Astrocyte (in vitro differentiated cells and primary cell): Measurements from ENCODE around the gene FOXP2. TPM values are rescaled to one million over a fixed set of nuclear protein-coding genes. Genes with fewer than 3 reads are reported as not detected.

Experiments
- DNase-seq: peaks from one replicate; pipeline ENCODE4 v3.0.0-alpha.2; 2010; ENCODE audit warnings: low read depth
- FAIRE-seq: peaks from 2 replicates; lab custom pipeline; 2011; peaks lifted over from hg19 to GRCh38; lab: Jason Lieb, UNC
- H2AFZ ChIP-seq: 2 replicates; pipeline ENCODE4 v1.6.0; 2012; ENCODE audit warnings: low read depth, low read length, inconsistent platforms
- H3K27ac ChIP-seq: 2 replicates; pipeline ENCODE4 v1.5.1; 2011; ENCODE audit warnings: low read depth, low read length, inconsistent platforms
- H3K27me3 ChIP-seq: 2 replicates; pipeline ENCODE4 v1.6.0; 2011; ENCODE audit warnings: low read length, inconsistent platforms; ENCODE audit not compliant: insufficient read depth
- H3K36me3 ChIP-seq: 2 replicates; pipeline ENCODE4 v1.5.1; 2011; ENCODE audit warnings: low read length, inconsistent platforms; ENCODE audit not compliant: insufficient read depth
- H3K4me1 ChIP-seq: 2 replicates; pipeline ENCODE4 v1.5.1; 2011; ENCODE audit warnings: low read length, inconsistent platforms; ENCODE audit not compliant: insufficient read depth
- H3K4me2 ChIP-seq: 2 replicates; pipeline ENCODE4 v1.6.0; 2012; ENCODE audit warnings: low read length, inconsistent platforms
- H3K4me3 ChIP-seq: 2 replicates; pipeline ENCODE4 v1.5.1; 2011; ENCODE audit warnings: low read depth, mild to moderate bottlenecking, low read length, inconsistent platforms; ENCODE audit not compliant: insufficient read depth
- H3K79me2 ChIP-seq: 2 replicates; pipeline ENCODE4 v1.6.0; 2012; ENCODE audit warnings: mild to moderate bottlenecking, low read length, inconsistent platforms; ENCODE audit not compliant: insufficient read depth
- H3K9ac ChIP-seq: 2 replicates; pipeline ENCODE4 v1.6.0; 2012; ENCODE audit warnings: mild to moderate bottlenecking, low read length, inconsistent platforms
- H3K9me3 ChIP-seq: 2 replicates; pipeline ENCODE4 v1.5.1; 2012; ENCODE audit warnings: low read depth, mild to moderate bottlenecking, low read length, inconsistent platforms; ENCODE audit not compliant: insufficient read depth
- H4K20me1 ChIP-seq: 2 replicates; pipeline ENCODE4 v1.6.0; 2012; ENCODE audit warnings: low read length, inconsistent platforms; ENCODE audit not compliant: insufficient read depth
- H3K27ac Mint-ChIP-seq: one replicate; pipeline ENCODE4 v1.8.0; 2021; ENCODE audit warnings: mild to moderate bottlenecking, mixed read lengths; ENCODE audit not compliant: unreplicated experiment
- H3K27me3 Mint-ChIP-seq: one replicate; pipeline ENCODE4 v1.8.0; 2021; ENCODE audit warnings: low read depth, mixed read lengths; ENCODE audit not compliant: unreplicated experiment
- H3K36me3 Mint-ChIP-seq: one replicate; pipeline ENCODE4 v1.8.0; 2021; ENCODE audit warnings: low read depth, mixed read lengths; ENCODE audit not compliant: unreplicated experiment
- H3K4me1 Mint-ChIP-seq: one replicate; pipeline ENCODE4 v1.8.0; 2021; ENCODE audit warnings: low read depth, mixed read lengths; ENCODE audit not compliant: unreplicated experiment
- H3K4me3 Mint-ChIP-seq: one replicate; pipeline ENCODE4 v1.8.0; 2021; ENCODE audit warnings: mild to moderate bottlenecking, moderate library complexity, mixed read lengths; ENCODE audit not compliant: unreplicated experiment
- H3K9me3 Mint-ChIP-seq: one replicate; pipeline ENCODE4 v1.8.0; 2021; ENCODE audit warnings: mild to moderate bottlenecking, mixed read lengths; ENCODE audit not compliant: unreplicated experiment
- EZH2 ChIP-seq: IDR thresholded peaks from 2 replicates; pipeline ENCODE4 v1.6.1; 2012; ENCODE audit warnings: mild to moderate bottlenecking, low read length, inconsistent platforms; ENCODE audit not compliant: insufficient read depth
- total RNA-seq: library from RNA; stranded (reverse); gene quantifications from 2 replicates; pipeline ENCODE4 v1.2.1, GENCODE V29; 2021
- TF ChIP-seq, protein P1 (sequence below): IDR thresholded peaks from 2 replicates; pipeline ENCODE4 v1.5.1; 2011; ENCODE audit warnings: low read depth, mild to moderate bottlenecking, inconsistent platforms, low read length, moderate library complexity; ENCODE audit not compliant: insufficient read depth

FOXP2 gene
- total RNA-seq, 1 donor from 2014 or later, result 3.4 TPM

DNA sequence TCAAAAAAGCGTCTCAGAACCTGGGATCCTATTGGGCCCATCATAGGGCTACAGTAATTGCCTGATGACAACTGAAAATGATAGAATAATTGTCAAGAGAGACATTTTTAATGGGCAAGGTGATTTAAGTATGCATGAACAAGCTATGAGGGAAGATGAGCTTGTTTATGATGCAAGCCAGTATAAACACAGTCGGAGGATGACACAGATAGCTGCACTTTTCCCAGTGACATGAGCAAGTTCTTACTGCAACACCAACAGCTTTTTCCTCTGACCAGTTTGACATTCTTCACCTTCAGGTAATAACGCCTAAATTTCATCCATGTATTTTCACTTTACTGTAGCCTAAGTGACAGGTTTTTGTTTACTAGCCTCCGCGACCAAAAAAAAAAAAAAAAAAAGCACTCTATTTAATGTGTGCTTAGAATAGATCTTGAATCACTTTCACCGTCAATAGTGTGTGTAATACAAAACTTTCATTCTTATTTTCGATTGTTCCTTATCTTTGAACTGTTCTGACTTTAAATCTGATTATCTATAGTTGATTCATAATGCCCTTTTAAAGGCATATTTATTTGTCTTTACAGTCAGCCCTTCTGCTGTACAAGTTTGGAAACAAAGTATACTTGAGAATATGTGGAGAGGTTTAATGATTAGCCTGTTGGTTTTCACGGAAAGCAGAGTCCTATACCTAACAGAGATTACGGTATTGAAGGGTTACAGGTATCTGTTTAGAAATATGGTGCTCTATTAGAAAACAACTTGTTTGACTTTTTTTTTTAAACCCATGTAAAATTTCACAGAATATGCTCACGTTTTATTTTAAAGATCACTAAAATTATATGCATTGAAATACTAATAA is 1.7 kb downstream of the FOXP2 start:
- Histone ChIP-seq H3K9me3 (no peaks in the 10 kb centered on the region), H4K20me1 (no peaks in the 10 kb centered on the region), H3K27ac (no peak overlapping the region), H3K4me3 (no peak overlapping the region), H3K79me2 (no peaks in the 10 kb centered on the region), H3K36me3 (no peaks in the 10 kb centered on the region), H3K4me1 (peaks cover 8% of the 10 kb centered on the region), H3K27me3 (no peaks in the 10 kb centered on the region), H2AFZ (no peak overlapping the region), H3K9ac (no peak overlapping the region), H3K4me2 (peak overlapping the region; percentile 6)
- no peaks in the 10 kb centered on the region for H3K9me3 Mint-ChIP-seq
- no peaks in the 10 kb centered on the region for H3K27me3 Mint-ChIP-seq
- no peak for TF ChIP-seq EZH2
- TF ChIP-seq, protein P1, sequence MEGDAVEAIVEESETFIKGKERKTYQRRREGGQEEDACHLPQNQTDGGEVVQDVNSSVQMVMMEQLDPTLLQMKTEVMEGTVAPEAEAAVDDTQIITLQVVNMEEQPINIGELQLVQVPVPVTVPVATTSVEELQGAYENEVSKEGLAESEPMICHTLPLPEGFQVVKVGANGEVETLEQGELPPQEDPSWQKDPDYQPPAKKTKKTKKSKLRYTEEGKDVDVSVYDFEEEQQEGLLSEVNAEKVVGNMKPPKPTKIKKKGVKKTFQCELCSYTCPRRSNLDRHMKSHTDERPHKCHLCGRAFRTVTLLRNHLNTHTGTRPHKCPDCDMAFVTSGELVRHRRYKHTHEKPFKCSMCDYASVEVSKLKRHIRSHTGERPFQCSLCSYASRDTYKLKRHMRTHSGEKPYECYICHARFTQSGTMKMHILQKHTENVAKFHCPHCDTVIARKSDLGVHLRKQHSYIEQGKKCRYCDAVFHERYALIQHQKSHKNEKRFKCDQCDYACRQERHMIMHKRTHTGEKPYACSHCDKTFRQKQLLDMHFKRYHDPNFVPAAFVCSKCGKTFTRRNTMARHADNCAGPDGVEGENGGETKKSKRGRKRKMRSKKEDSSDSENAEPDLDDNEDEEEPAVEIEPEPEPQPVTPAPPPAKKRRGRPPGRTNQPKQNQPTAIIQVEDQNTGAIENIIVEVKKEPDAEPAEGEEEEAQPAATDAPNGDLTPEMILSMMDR, result no peak
- peaks cover 4% of the 10 kb centered on the region for H3K4me1 Mint-ChIP-seq
- no peaks in the 10 kb centered on the region for H3K36me3 Mint-ChIP-seq
- DNase-seq (no peak), FAIRE-seq (no peak)
- H3K4me3 Mint-ChIP-seq, result no peak overlapping the region
- no peak overlapping the region for H3K27ac Mint-ChIP-seq

DNA sequence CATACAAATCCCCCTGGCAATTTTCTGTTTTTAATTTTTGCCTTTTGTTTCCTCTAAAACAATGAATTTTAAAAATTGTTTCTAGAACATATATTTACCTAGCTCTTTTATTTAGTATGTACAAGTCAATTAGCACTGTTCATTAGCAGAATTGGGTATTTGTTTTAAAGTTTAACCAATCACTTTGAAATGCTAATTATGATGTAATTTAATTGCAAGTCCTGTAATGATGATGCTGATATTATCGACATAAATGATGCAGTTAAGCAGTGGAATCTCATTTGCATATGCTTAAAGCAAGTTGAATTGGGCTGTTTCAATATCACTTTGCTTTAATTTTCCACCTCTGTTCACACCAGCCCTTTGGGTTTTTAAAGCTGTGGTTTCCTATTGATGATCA is 2.7 kb downstream of the FOXP2 start:
- H3K27ac ChIP-seq, result no peak overlapping the region
- H3K4me1 ChIP-seq, result peaks cover 8% of the 10 kb centered on the region
- H3K27me3 ChIP-seq, result no peaks in the 10 kb centered on the region
- H3K9me3 Mint-ChIP-seq, result no peaks in the 10 kb centered on the region
- H3K4me3 Mint-ChIP-seq, result no peak overlapping the region
- TF ChIP-seq, protein P1, result no peak
- no peak for TF ChIP-seq EZH2
- H3K79me2 ChIP-seq, result no peaks in the 10 kb centered on the region
- no peaks in the 10 kb centered on the region for H4K20me1 ChIP-seq
- H3K4me2 ChIP-seq, result no peak overlapping the region
- peaks cover 4% of the 10 kb centered on the region for H3K4me1 Mint-ChIP-seq
- no peak overlapping the region for H3K9ac ChIP-seq
- no peaks in the 10 kb centered on the region for H3K27me3 Mint-ChIP-seq
- DNase-seq, result no peak
- H3K36me3 Mint-ChIP-seq, result no peaks in the 10 kb centered on the region
- H3K4me3 ChIP-seq, result no peak overlapping the region
- H3K9me3 ChIP-seq, result no peaks in the 10 kb centered on the region
- H3K27ac Mint-ChIP-seq, result no peak overlapping the region
- H3K36me3 ChIP-seq, result no peaks in the 10 kb centered on the region
- FAIRE-seq, result no peak
- H2AFZ ChIP-seq, result no peak overlapping the region

DNA sequence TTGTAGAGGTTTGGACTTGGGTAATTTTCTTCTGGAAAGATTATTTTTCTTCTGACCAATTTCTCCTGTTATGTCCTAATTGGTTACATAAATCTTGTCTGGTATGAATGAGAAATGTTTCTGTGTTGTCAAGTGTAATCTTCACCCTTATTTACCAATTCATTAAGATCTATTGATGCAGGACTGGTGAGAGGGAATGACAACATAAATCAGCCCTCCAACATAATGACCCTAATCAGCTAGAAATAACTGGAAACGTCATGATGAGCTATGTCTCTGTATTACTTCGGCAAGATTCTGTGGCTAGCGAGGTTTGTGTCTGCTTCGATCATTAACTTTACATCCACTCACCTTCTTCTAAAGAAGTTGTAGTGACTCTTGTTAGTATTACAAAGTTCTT is 3.5 kb downstream of the FOXP2 start:
- no peaks in the 10 kb centered on the region for H3K27me3 ChIP-seq
- no peak overlapping the region for H3K4me3 ChIP-seq
- Mint-ChIP-seq H3K4me3 (no peak overlapping the region), H3K36me3 (no peaks in the 10 kb centered on the region), H3K27ac (no peak overlapping the region), H3K9me3 (no peaks in the 10 kb centered on the region), H3K4me1 (peaks cover 4% of the 10 kb centered on the region), H3K27me3 (no peaks in the 10 kb centered on the region)
- H2AFZ ChIP-seq, result no peak overlapping the region
- FAIRE-seq (no peak), DNase-seq (no peak)
- peaks cover 8% of the 10 kb centered on the region for H3K4me1 ChIP-seq
- H3K9me3 ChIP-seq, result no peaks in the 10 kb centered on the region
- H3K9ac ChIP-seq, result no peak overlapping the region
- no peaks in the 10 kb centered on the region for H3K36me3 ChIP-seq
- TF ChIP-seq, protein P1, result no peak
- TF ChIP-seq EZH2, result no peak
- no peaks in the 10 kb centered on the region for H4K20me1 ChIP-seq
- H3K4me2 ChIP-seq, result no peak overlapping the region
- H3K27ac ChIP-seq, result no peak overlapping the region
- no peaks in the 10 kb centered on the region for H3K79me2 ChIP-seq
